Measurements from ENCODE around the gene RASSF10. TPM values are rescaled to one million over a fixed set of nuclear protein-coding genes. Genes with fewer than 3 reads are reported as not detected.

The RASSF10 gene
- polyA plus RNA-seq, 1 experiment, result not detected

DNA sequence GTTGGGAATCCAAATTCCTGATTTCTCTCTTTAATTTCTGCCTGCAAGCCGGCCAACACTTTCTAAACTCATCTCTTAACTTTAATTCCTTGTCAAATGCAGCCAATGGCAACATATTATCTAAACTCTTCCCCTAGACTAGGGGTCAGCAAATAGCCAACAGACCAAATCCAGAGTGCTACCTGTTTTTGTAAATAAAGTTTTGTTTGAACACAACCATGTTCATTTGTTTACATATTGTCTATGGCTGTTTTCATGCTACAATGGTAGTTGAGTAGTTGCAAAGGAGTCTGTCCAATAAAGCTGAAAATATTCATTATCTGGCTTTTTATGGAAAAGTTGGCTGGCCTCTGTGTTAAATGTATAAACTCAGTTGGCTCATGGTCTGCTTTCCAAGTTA, 37.2 kb upstream of the RASSF10 start:
- POLR2A ChIA-PET, result no interaction called here
- H3K36me3 ChIP-seq (ENCODE audit: control insufficient read depth, insufficient read depth, low read length), result no peaks in the 10 kb centered on the region
- CTCF ChIA-PET, result interaction anchor here (0.7 kb wide), 1 partner anchor 8 kb away, joined by 3 read pairs; no protein-coding TSS in a partner anchor

GRCh38 chr11:12973528-12974181, 35.5 kb upstream of the RASSF10 start:
- ChIA-PET CTCF (interaction anchor here (2.6 kb wide), 1 partner anchor 9 kb away, joined by 26 read pairs; no protein-coding TSS in a partner anchor), POLR2A (no interaction called here)
- Histone ChIP-seq H3K27me3 (ENCODE audit: control insufficient read depth, insufficient read depth, low read length) (peaks cover 5% of the 10 kb centered on the region), H3K36me3 (ENCODE audit: control insufficient read depth, insufficient read depth, low read length) (no peaks in the 10 kb centered on the region), H3K4me3 (ENCODE audit: low read depth, low read length) (no peak overlapping the region)
- no peak for DNase-seq (ENCODE audit: low read depth)
- TF ChIP-seq CTCF (IDR thresholded peaks at IDR 0.05; ENCODE audit: insufficient read depth, low read depth, low read length), result no peak

More for the DNA sequence above, 37.2 kb upstream of the RASSF10 start:
- no peak overlapping the region for H3K4me3 ChIP-seq (ENCODE audit: low read depth, low read length)
- no peak for DNase-seq (ENCODE audit: low read depth)
- H3K27me3 ChIP-seq (ENCODE audit: control insufficient read depth, insufficient read depth, low read length), result peaks cover 5% of the 10 kb centered on the region
- no peak for TF ChIP-seq CTCF (IDR thresholded peaks at IDR 0.05; ENCODE audit: insufficient read depth, low read depth, low read length)

DNA sequence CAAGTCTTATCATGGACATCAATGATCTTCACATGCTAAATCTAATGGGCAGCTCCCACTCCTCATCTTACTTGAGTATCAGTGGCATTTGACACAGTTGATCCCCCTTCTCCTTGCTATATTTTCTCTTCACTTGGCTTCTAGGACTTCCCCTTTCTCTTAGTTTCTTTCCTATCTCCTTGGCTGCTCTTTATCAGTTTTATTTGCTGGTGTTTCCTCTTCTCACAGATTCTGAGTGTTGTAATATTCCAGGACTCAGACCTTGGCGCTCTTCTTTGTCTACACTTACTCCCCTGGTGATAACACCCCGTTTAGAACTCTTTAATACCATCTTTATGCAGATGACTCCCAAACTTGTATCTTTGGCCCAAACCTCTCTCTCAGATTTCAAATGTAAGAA, 33.9 kb upstream of the RASSF10 start:
- ChIA-PET CTCF (interaction anchor here (0.6 to 2.6 kb wide), 4 partner anchors 8 to 178 kb away, joined by 3 to 26 read pairs (median 4); no protein-coding TSS in a partner anchor), POLR2A (no interaction called here)
- TF ChIP-seq CTCF (IDR thresholded peaks at IDR 0.05; ENCODE audit: insufficient read depth, low read depth, low read length), result no peak
- Histone ChIP-seq H3K27me3 (ENCODE audit: control insufficient read depth, insufficient read depth, low read length) (peaks cover 5% of the 10 kb centered on the region), H3K4me3 (ENCODE audit: low read depth, low read length) (no peak overlapping the region), H3K36me3 (ENCODE audit: control insufficient read depth, insufficient read depth, low read length) (no peaks in the 10 kb centered on the region)
- DNase-seq (ENCODE audit: low read depth), result no peak

GRCh38 chr11:12979928-12980689, 29.0 kb upstream of the RASSF10 start:
- TF ChIP-seq CTCF (IDR thresholded peaks at IDR 0.05; ENCODE audit: insufficient read depth, low read depth, low read length), result no peak
- ChIA-PET CTCF (interaction anchor here (0.6 to 2.9 kb wide), 7 partner anchors 15 to 409 kb away, joined by 3 to 18 read pairs (median 4); no protein-coding TSS in a partner anchor), POLR2A (interaction anchor here (0.6 kb wide), 1 partner anchor 180 kb away, joined by 8 read pairs; no protein-coding TSS in a partner anchor)
- H3K27me3 ChIP-seq (ENCODE audit: control insufficient read depth, insufficient read depth, low read length), result peaks cover 16% of the 10 kb centered on the region
- H3K4me3 ChIP-seq (ENCODE audit: low read depth, low read length), result no peak overlapping the region
- no peak for DNase-seq (ENCODE audit: low read depth)
- H3K36me3 ChIP-seq (ENCODE audit: control insufficient read depth, insufficient read depth, low read length), result no peaks in the 10 kb centered on the region

All from BJ (cell line).